ENCODE measurements around the gene AKTIP.

Gene AKTIP

GRCh38 chr16:53537626-53538025, 34.6 kb upstream of the AKTIP start:
- DNase-seq (ENCODE audit: low spot score): no peak
- Histone ChIP-seq H3K27ac (no peak overlapping the region), H3K4me3 (no peak overlapping the region)
- no peak for TF ChIP-seq CTCF (IDR thresholded peaks at IDR 0.05)

GRCh38 chr16:53534206-53534605, 31.2 kb upstream of the AKTIP start:
- H3K27ac ChIP-seq: no peak overlapping the region
- TF ChIP-seq CTCF (IDR thresholded peaks at IDR 0.05): no peak
- no peak for DNase-seq (ENCODE audit: low spot score)
- no peak overlapping the region for H3K4me3 ChIP-seq

GRCh38 chr16:53530741-53531140, 27.7 kb upstream of the AKTIP start:
- DNase-seq (ENCODE audit: low spot score): no peak
- Histone ChIP-seq H3K4me3 (no peak overlapping the region), H3K27ac (no peak overlapping the region)
- no peak for TF ChIP-seq CTCF (IDR thresholded peaks at IDR 0.05)

- TF ChIP-seq CTCF (IDR thresholded peaks at IDR 0.05): no peak
- DNase-seq (ENCODE audit: low spot score): no peak
- H3K4me3 ChIP-seq: no peak overlapping the region
- H3K27ac ChIP-seq: no peak overlapping the region
These were observed 27.0 kb upstream of the AKTIP start for GRCh38 chr16:53530046-53530445.

GRCh38 chr16:53529513-53529912, 26.5 kb upstream of the AKTIP start:
- Histone ChIP-seq H3K4me3 (no peak overlapping the region), H3K27ac (no peak overlapping the region)
- no peak for TF ChIP-seq CTCF (IDR thresholded peaks at IDR 0.05)
- no peak for DNase-seq (ENCODE audit: low spot score)

GRCh38 chr16:53528797-53529196, 25.8 kb upstream of the AKTIP start:
- H3K27ac ChIP-seq: no peak overlapping the region
- DNase-seq (ENCODE audit: low spot score): no peak
- no peak for TF ChIP-seq CTCF (IDR thresholded peaks at IDR 0.05)
- H3K4me3 ChIP-seq: no peak overlapping the region

- no peak for TF ChIP-seq CTCF (IDR thresholded peaks at IDR 0.05)
- Histone ChIP-seq H3K4me3 (no peak overlapping the region), H3K27ac (no peak overlapping the region)
- no peak for DNase-seq (ENCODE audit: low spot score)
These were observed 21.1 kb upstream of the AKTIP start for GRCh38 chr16:53523971-53524548.

Measured in coronary artery (tissue), 2 donors.